HG02571 (cell line): ENCODE results near the gene KCNJ4.

Experiments used
- ATAC-seq: cut with Tn5 transposase; IDR thresholded peaks from one replicate; pipeline ENCODE4 v1.9.1; 2021; ENCODE audit warnings: mild to moderate bottlenecking, moderate library complexity; ENCODE audit not compliant: unreplicated experiment

The KCNJ4 gene

GRCh38 chr22:38432264-38432663 is 22.7 kb downstream of the KCNJ4 start:
- no peak for ATAC-seq

- no peak for ATAC-seq
Measured at GRCh38 chr22:38431266-38432010, 23.6 kb downstream of the KCNJ4 start.

DNA sequence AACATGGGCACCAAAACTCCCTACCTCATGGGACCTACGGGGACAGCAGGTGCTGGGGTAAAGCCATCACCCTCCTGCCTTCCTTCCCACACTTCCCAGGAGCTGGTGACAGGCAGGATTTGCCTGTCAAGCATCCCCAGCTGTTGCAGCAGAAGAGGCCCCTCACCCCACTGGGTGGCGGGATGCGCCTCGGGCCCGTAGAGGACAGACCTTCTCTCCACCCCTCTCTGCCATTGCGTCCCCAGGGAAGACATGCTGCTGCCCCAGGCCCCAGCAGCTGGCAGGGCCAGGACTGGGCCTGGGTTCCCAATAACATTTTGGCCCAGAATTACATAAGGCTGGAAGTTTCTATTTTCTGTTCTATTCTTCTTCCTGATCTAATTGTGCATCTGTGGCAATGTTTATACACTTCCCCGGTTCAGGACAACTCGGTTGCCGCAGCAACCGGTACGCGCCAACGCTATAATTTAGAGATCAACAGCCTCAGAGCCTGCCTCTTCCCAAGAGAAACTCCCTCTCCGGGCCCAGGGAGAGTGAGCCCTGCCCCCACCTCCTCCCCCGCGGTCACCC is 25.4 kb downstream of the KCNJ4 start:
- no peak for ATAC-seq

DNA sequence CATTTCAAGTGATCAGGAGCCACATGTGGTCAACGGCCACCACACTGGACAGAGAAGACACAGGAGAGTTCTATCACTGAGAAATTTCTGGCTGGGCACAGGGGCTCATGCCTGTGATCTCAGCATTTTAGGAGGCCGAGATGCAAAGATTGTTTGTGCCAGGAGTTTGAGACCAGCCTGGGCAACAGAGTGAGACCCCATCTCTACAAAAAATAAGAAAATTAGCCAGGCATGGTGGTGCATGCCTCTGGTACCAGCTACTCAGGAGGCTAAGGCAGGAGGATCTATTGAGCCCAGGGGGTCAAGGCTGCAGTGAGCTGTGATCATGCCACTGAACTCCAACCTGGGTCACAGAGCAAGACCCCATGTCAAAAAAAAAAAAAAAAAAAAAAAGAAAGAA is 26.3 kb downstream of the KCNJ4 start:
- ATAC-seq: no peak

DNA sequence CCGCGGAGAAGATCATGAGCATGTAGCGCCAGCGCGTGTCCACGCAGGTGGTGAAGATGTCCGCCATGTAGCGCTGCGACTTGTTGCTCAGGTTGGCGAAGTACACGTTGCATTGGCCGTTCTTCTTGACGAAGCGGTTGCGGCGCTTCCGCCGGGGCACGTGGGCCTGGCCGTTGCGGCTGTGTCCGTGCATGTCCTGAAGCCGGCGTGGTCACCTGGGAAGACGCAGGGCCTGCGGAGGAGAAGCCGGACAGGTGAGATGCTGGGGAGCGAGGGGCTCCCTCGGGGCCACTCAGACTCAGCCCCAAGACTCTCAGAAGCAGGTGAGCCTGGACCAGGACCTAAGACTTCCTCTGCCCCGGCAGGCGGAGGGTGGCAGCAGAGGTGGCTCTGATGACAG is 27.1 kb downstream of the KCNJ4 start:
- ATAC-seq: no peak

DNA sequence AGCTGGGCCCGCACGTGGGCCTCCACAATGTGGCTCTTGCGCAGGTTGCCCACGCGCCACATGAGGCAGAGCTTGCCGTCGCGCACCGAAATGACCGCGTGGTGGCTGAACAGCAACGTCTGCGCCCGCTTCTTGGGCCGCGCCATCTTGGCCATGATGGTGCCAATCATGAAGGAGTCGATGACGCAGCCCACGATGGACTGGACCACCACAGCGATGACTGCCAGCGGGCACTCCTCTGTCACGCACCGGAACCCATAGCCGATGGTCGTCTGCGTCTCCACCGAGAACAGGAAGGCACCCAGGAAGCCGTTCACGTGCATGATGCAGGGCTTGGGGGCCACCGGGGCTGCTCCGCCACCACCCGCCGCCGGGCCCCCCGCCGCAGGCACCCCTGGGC is 27.5 kb downstream of the KCNJ4 start:
- ATAC-seq: no peak

GRCh38 chr22:38426628-38427027 is 28.4 kb downstream of the KCNJ4 start:
- no peak for ATAC-seq

- ATAC-seq: no peak
Measured at GRCh38 chr22:38424525-38425080, 30.4 kb downstream of the KCNJ4 start.

DNA sequence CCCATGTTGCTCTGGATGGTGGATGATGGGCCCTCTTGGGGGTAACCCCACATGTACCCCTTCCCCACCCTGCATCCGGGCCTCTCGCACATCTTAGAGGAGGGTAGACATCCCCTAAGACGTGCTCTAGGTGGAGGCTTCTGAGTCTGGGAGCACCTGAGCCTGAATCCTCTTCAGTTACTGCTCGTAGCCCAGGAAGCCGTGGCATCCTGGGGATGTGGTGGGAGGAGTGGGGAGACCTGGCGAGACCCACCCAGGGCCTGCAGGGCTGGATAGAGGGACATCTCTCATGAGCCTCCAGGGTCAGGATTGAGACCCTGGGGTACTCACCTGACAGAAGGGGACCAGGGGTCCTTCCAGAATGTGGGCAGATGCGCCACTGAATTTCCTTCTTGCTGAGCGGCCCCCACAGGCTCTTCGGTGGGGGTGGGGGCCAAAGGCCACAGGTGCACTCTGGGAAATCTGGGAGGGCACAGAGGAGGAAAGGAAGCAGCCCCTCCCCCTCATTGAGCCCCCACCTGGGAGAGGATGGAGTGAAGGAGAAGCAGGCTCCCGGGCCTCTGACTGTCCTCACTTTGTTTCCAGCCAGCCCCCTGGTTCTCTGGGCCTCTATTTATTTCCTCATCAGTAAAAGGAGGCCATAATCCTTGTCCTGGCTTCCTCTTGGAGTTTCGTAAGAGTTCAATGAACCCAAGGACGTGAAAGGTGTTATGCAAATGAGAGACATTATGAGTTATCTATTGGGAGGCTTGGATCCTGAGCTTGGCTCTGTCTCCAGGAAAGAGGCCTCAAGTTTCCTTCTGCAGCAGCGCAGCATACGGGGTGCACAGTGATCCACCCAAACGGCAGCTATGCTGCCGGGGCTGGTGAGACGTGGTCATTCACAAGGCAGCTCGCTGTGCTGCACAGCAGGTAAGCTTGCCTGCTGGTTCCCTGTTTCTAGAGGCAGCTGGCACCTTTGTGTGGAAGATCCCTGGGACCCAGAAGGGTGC is 31.2 kb downstream of the KCNJ4 start:
- ATAC-seq: no peak

- no peak for ATAC-seq
Measured at GRCh38 chr22:38422611-38423511, 32.1 kb downstream of the KCNJ4 start.

DNA sequence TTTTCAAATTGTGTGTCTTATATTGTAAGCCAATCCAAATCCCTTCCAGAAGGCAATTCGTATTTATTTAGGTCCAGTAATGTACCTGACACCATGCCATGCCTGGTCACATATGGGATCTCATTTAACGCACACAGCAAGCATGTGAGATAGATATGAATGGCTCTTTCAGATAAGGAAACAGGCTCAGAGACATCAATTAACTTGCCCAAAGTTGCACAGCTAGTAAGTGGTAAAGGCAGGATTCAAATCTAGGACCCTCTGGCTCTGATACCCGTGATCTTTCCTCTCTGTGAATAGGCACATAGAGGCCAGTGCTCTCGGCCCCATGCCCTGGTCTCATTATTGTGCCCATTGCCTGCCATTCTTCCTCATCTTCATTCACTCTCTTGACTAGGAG is 34.3 kb downstream of the KCNJ4 start:
- no peak for ATAC-seq

GRCh38 chr22:38419858-38420160 is 35.2 kb downstream of the KCNJ4 start:
- ATAC-seq: no peak

DNA sequence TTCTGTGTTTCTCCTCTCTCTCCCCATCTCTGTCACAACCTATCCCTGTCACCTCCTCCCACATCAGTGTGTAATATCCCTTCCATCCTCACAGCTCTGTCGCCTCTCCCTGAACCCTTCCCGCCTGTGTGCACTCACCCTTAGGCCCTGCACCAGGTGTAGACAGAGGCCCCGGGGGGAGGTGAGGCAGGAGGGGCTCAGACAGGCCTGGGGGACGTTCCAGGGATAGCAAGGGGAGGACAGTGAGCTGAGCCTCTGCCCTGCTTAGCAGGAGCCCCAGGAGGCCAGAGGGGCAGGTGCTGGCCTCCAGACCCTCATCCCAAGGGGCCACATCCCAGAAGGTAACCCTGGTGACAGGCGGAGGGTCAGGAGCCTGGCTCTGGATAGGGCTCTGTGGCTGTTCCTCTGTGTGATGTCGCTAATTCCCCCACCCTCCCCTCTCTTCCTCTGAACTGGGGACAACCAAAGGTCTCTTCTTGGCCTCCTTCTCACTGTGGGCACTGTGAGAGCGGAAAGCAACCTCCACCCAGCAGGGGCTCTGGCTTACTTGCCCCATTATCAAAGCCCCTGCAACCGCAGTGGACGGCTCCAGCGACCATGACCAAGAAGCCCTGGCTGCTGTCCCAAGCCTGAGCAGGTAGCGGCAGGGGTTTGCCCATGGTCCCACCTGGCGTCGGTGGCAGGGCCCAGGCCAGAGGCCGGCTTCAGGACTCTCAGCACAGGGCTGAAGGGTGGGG is 35.7 kb downstream of the KCNJ4 start:
- ATAC-seq: no peak

DNA sequence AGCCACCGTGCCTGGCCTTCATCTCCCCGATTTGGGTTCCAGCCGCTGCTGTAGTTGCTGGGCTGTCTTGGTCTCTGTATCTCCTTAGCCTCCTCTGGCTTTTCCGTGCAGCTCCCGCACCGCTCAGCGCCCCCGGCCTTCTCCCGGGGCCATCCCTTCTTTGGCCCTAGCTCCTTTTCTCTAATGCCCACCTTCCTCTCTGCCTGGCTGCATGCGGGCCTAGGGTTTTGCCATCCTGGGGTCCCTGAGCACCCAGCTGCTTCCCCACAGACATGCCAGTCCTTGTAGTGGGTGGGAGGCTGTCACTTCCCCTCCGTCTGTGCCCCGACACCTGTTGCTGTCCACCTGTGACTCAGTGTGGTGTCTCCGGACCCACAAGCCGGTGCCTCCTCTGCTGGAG is 36.4 kb downstream of the KCNJ4 start:
- ATAC-seq: no peak

DNA sequence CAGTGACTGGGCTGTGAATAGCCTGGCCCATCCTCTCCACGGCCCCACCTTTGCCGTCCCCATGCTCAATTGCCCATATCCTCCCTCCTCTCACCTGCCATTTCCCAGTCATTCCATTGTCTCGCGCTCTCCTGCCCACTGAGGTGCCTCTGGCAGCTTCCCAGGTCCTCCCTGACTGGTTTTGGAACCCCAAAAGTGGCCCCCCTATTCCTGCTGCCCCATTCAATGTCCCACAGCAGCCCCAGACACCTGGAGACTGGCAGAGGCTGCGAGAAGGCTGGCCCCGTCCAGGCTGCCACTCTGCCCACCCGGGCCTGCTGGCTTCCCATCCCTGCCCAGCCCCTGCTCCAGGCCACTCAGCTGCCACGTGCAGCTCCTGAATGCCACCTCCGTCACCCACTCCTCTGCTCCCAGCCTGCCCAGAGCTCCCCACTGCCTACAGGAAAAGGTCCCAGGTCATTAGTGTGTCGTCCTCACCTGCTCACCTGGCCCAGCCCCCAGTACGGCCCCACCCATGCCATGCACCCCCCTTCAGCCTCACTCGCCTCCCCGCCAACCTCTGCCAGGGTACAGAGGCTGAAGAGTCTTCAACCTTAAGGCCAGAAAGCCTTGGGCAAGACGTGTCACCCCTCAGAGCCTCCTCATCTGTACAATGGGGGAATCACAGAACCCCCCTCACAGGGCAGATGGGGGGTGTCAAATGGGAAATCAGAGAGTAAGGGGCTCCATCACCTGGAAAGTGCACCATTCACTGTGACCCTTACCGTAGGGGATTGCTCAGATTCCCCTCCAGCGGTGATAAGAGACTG is 37.5 kb downstream of the KCNJ4 start:
- ATAC-seq: no peak

GRCh38 chr22:38416621-38417251 is 38.3 kb downstream of the KCNJ4 start:
- no peak for ATAC-seq

DNA sequence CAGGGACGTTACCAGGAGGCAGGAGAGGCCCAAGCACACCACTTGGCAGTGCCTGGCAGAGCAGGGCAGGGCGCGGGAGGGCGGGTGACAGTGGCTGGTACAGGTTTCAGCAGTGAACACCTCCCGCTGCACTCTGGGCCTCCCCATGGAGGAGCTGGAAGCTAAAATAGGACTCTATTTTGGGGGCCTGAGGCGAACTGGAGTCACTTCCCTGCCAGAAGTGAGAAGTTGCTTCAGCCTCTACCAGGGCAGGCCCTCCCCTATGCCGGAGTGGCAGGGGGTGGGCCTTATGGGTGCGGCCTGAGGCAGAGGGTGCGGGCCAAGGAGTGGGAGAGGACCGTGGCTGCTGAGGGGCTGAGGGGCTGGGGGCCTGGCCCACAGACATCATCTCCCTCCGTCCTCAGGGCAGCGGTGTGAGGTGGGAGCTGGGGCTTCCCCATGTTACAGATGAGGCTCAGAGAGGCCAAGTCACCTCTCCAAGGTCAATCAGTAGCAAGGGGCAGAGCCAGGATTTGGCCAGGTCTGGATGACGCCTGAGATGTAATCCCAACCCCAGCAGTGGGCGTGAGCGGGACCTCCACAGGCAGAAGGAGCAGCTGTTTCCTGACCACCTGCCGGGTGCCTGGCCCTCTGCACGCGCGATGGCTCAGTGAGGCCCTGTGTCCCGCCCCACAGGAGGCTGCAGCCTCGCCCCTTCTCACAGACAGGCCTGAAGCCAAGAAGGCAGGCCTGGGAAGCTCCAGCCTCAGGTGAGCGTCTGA is 39.3 kb downstream of the KCNJ4 start:
- no peak for ATAC-seq

- no peak for ATAC-seq
Measured at GRCh38 chr22:38415046-38415445, 40.0 kb downstream of the KCNJ4 start.
